ENCODE data around the gene CDH13. TPM values are rescaled to one million over a fixed set of nuclear protein-coding genes. Genes with fewer than 3 reads are reported as not detected.

CDH13 gene
- total RNA-seq, 1 experiment from 2014 or later = 0.80 TPM

DNA sequence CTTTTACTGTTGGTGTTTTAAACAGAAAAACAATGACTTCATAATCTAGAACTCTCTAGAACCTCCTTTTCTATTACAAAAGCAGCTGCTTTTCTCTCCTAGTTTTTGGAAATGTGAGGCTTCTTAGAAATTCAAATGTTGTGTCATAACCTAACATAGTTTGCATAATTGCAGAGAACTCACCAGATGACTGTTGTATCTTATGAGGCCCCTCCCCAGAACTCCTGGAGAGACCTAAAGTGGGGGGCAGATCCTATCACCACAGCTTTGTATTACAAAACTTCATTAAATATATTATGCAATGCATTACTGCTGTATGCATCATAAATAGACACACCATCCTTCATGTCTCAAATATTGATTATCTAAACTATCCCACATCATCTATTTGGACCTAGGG lies 642.3 kb downstream of the CDH13 start:
- Histone ChIP-seq H3K27me3 (ENCODE audit: control insufficient read depth, insufficient read depth, low read length) (no peaks in the 10 kb centered on the region), H3K4me3 (ENCODE audit: insufficient read depth, low read depth, low read length) (no peak overlapping the region), H3K36me3 (replicated peaks; ENCODE audit: control insufficient read depth, insufficient read depth, low read length) (no peaks in the 10 kb centered on the region)
- no peak for DNase-seq

DNA sequence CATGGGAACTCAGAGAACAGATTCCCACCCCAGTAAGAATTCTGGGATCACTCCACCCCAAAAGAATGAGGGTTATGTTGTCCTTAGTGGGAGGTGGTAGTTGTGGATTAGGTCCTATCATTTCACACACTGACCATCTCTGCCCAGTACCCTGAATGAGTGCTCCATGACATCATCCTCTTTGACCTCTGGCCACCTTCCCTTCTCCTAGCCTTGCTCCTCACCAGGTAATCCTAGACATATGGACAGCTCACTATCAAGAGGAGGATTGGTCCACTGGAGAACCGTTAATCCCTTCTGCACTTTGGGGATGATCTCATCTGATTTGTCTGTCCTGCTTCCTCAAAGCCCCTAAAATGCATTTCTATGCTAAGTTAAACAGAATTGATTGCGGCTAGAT lies 642.8 kb downstream of the CDH13 start:
- H3K4me3 ChIP-seq (ENCODE audit: insufficient read depth, low read depth, low read length) = no peak overlapping the region
- DNase-seq = no peak
- no peaks in the 10 kb centered on the region for H3K36me3 ChIP-seq (replicated peaks; ENCODE audit: control insufficient read depth, insufficient read depth, low read length)
- no peaks in the 10 kb centered on the region for H3K27me3 ChIP-seq (ENCODE audit: control insufficient read depth, insufficient read depth, low read length)

DNA sequence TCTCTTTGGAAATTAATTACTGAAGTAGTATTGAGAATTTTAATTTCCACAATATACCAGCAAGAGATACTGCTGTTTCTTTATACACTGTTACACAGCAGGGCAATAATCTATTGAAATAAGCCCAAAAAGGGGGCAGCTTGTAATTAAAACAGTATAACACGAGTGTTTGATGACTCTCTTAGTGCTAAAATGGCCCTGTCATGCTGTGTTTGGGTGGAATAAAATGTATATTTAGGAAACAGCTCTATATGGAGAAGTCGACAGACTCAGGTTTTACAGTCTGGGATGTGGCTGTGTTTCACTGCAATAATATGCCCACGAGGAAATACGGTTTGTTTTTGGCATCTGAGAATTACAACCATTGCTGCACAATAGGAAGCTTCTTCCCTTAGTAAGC lies 643.3 kb downstream of the CDH13 start:
- Histone ChIP-seq H3K4me3 (ENCODE audit: insufficient read depth, low read depth, low read length) (no peak overlapping the region), H3K27me3 (ENCODE audit: control insufficient read depth, insufficient read depth, low read length) (no peaks in the 10 kb centered on the region), H3K36me3 (replicated peaks; ENCODE audit: control insufficient read depth, insufficient read depth, low read length) (no peaks in the 10 kb centered on the region)
- no peak for DNase-seq

DNA sequence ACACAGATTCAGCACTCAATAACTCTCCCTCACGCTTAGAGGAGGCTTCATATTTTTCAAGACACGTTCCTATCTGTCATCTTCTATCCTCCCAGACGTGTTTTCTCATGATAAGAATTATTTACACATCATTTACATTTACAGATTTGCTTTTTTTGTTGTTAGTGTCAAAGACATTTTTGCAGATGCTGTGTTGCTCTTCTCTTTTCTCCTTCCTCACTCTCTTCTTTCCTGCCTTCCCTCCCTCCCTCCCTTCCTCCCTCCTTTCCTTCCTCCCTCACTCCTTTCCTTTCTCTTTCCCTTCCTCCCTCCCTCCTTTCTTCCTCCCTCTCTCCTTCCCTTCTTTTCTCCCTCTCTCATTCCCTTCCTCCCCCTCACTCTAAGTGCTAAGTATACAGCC lies 643.9 kb downstream of the CDH13 start:
- DNase-seq = no peak
- H3K27me3 ChIP-seq (ENCODE audit: control insufficient read depth, insufficient read depth, low read length) = no peaks in the 10 kb centered on the region
- H3K36me3 ChIP-seq (replicated peaks; ENCODE audit: control insufficient read depth, insufficient read depth, low read length) = no peaks in the 10 kb centered on the region
- no peak overlapping the region for H3K4me3 ChIP-seq (ENCODE audit: insufficient read depth, low read depth, low read length)

DNA sequence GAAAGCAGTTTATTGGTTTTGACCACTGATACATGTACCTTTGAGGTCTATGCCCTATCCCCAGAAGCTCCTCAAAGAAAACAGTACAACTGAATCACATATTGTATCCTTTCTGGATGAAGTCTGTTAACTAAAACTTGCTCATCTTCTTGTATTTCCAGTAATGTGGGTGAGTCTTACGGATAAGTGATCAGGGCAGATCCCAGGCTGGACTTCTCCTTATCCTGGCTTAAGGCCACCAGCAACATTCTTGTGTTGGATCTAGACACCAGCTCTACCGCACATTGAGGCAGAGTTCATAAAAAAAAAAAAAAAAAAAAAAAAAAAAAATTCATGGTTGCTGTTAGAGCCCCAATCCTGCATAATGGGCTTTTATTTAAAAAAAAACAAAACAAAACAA lies 644.4 kb downstream of the CDH13 start:
- DNase-seq = no peak
- Histone ChIP-seq H3K36me3 (replicated peaks; ENCODE audit: control insufficient read depth, insufficient read depth, low read length) (no peaks in the 10 kb centered on the region), H3K4me3 (ENCODE audit: insufficient read depth, low read depth, low read length) (no peak overlapping the region), H3K27me3 (ENCODE audit: control insufficient read depth, insufficient read depth, low read length) (no peaks in the 10 kb centered on the region)

DNA sequence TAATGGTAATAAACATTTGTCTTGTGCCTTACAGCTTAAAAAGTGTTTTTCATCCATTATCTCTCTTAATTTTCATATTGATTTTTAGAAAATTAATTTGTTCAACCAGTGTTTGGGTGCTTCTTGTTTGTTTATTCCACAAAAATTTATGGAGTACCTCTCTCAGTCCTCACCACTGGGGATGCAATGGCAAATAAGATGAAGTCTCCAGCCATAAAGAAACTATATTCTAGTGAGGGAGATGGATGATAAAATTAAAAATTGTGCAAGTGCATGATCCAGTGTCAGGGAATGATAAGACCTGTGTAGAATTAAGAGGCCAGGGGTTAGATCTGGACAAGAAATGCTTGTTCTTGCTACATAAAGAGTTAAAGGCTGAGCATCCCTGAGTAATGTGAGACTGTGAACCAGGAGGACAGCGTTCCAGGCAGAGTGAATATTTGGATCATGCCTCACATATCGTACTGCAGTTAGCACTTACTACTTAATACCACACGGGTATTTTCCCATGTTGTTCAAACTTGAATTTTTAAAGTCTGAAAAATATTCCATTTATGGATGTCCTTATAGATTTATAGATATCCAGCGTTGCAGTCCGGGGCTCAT lies 645.3 kb downstream of the CDH13 start:
- H3K27me3 ChIP-seq (ENCODE audit: control insufficient read depth, insufficient read depth, low read length) = no peaks in the 10 kb centered on the region
- no peaks in the 10 kb centered on the region for H3K36me3 ChIP-seq (replicated peaks; ENCODE audit: control insufficient read depth, insufficient read depth, low read length)
- DNase-seq = no peak
- H3K4me3 ChIP-seq (ENCODE audit: insufficient read depth, low read depth, low read length) = no peak overlapping the region

DNA sequence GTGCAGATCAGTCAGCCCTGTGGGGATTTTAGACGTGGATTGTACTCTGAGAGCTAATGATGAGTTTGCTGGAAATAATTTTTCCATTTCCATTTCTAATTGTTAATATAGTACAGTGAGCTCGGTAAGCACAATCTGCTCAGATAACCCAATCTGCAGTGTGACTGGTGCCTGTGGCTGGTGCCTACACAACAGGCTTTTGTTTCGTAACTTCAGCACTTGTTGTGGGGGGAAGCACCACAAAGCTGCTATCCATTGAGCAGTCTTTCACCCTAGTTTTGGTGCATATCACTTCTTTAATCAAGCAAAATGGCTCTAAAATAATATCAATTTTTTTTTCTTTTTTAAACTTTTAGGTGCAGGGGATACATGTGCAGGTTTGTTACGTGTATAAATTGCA lies 646.1 kb downstream of the CDH13 start:
- no peak overlapping the region for H3K4me3 ChIP-seq (ENCODE audit: insufficient read depth, low read depth, low read length)
- no peaks in the 10 kb centered on the region for H3K36me3 ChIP-seq (replicated peaks; ENCODE audit: control insufficient read depth, insufficient read depth, low read length)
- no peak for DNase-seq
- no peaks in the 10 kb centered on the region for H3K27me3 ChIP-seq (ENCODE audit: control insufficient read depth, insufficient read depth, low read length)

DNA sequence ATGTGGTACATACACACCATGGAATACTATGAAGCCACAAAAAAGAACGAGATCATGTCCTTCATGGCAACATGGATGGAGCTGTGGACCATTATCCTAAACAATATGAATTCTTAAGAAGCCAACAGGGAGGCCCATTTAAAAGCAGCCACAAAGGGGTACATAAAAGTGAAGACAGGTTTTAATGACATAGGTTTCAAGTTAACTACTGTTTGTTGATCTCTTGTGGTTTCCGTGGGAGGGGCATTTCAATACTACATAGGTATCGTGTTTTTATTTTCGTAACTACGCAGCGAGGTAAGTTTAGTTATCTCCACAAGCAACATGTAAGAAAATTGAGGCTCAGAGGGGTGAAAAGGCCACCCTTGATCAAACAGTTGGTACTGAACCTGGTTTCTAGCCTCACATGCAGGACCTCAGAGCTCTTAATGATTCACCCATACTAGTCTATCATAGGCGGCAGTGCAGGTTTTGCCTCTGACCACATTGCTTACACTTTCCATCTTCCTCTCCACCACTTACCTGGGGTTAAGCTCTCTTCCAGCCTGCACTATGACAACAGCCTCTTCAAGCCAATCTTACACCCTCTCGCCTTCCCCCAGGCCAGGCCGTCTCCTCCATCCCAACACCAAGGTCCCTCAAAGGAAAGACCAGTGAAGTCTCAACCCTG lies 646.9 kb downstream of the CDH13 start:
- Histone ChIP-seq H3K4me3 (ENCODE audit: insufficient read depth, low read depth, low read length) (no peak overlapping the region), H3K36me3 (replicated peaks; ENCODE audit: control insufficient read depth, insufficient read depth, low read length) (no peaks in the 10 kb centered on the region), H3K27me3 (ENCODE audit: control insufficient read depth, insufficient read depth, low read length) (no peaks in the 10 kb centered on the region)
- DNase-seq = no peak

DNA sequence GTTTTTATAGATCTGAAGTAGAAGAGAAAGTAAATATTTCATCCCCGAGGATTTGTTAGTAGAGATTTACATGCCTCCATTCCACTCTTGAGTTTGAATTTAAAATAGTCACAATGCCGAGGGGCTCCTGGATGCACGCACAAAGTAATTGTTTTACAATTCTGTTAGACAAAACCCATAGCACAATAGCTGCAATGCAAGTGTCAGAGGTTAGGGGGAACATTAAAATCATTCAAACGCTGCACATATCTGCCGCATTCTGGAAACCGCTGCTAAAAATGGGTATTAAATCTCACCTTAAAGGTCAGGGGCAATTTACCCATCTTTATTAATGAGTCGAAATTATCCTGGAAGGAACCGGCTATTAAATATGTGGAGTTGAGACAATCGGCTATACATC lies 652.5 kb downstream of the CDH13 start:
- Histone ChIP-seq H3K36me3 (replicated peaks; ENCODE audit: control insufficient read depth, insufficient read depth, low read length) (no peaks in the 10 kb centered on the region), H3K4me3 (ENCODE audit: insufficient read depth, low read depth, low read length) (no peak overlapping the region), H3K27me3 (ENCODE audit: control insufficient read depth, insufficient read depth, low read length) (no peaks in the 10 kb centered on the region)
- DNase-seq = no peak

DNA sequence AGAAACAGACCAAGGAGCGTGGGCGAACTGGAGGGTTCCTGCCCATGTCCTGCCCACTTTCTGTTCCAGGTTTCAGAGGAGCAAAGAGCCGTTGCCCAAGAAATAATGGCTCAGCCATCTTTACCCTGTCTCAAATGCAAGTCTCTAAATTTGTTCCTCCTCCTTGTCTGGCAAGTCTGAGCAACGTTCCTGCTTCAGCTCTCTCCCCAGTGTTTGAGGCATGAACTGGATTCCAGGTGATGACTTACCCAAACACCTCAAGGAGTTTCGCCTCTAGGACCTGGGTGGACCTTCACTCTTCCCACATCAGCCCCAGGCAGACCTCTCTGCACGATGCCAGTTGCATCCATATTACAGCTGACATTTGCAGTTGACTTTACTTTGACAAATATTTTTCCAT lies 659.2 kb downstream of the CDH13 start:
- H3K4me3 ChIP-seq (ENCODE audit: insufficient read depth, low read depth, low read length) = no peak overlapping the region
- no peaks in the 10 kb centered on the region for H3K27me3 ChIP-seq (ENCODE audit: control insufficient read depth, insufficient read depth, low read length)
- DNase-seq = no peak
- H3K36me3 ChIP-seq (replicated peaks; ENCODE audit: control insufficient read depth, insufficient read depth, low read length) = no peaks in the 10 kb centered on the region

DNA sequence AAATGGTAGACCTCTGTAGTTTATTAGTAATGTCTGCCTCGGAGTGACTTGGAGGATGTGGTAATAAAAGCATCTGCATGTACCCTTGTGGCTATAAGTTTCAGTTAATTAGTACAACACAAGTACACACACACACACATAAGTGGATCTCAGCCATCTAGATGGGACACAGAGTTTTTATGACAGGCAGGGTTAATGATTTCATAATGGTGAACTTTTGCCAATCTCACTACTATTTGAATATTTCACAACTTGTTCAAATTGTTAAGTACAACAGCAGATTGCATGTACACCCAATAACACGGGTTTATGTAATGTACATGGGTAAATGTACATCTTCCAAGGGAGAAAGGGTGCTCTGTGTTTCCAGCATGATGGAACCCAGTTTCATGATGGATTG lies 669.7 kb downstream of the CDH13 start:
- Histone ChIP-seq H3K36me3 (replicated peaks; ENCODE audit: control insufficient read depth, insufficient read depth, low read length) (no peaks in the 10 kb centered on the region), H3K4me3 (ENCODE audit: insufficient read depth, low read depth, low read length) (no peak overlapping the region), H3K27me3 (ENCODE audit: control insufficient read depth, insufficient read depth, low read length) (no peaks in the 10 kb centered on the region)
- no peak for DNase-seq

DNA sequence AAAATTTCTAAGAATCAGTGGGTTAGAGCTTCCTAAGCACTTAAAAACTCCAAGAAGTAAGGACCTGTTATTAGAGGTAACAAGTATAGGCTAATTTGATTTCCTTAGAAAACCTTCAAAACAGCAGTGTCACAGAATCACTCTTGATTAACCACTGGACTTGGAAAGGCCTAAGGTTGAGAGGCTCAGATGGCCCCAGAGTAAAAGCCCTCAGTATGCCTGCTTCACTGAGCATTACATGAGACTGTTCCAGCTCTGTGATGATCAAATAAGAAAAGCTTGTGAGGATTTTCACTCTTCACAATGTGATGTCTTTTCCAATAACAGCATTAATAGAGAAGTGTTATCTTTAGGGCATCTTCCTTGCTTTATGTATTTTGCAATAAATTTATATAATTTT lies 671.8 kb downstream of the CDH13 start:
- H3K27me3 ChIP-seq (ENCODE audit: control insufficient read depth, insufficient read depth, low read length) = no peaks in the 10 kb centered on the region
- DNase-seq = no peak
- H3K36me3 ChIP-seq (replicated peaks; ENCODE audit: control insufficient read depth, insufficient read depth, low read length) = no peaks in the 10 kb centered on the region
- no peak overlapping the region for H3K4me3 ChIP-seq (ENCODE audit: insufficient read depth, low read depth, low read length)

DNA sequence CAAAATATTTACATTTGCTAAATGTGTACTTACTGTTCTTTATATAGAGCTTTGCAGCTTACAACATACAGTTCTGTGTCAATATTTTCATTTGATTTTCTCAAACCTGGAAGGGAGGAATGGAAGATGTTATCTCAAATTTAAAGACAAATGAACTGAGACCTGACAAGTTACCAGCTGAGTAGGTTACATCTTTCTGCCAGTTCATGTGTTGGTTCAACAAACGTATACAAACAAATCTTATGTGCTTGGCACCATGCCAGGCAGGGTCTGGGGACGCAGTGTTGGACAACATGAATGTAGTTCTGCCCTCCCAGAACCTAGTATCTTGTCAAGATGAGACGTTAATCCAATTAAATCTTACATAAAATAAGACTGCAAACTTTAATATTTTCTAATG lies 673.6 kb downstream of the CDH13 start:
- DNase-seq = no peak
- H3K27me3 ChIP-seq (ENCODE audit: control insufficient read depth, insufficient read depth, low read length) = no peaks in the 10 kb centered on the region
- no peaks in the 10 kb centered on the region for H3K36me3 ChIP-seq (replicated peaks; ENCODE audit: control insufficient read depth, insufficient read depth, low read length)
- H3K4me3 ChIP-seq (ENCODE audit: insufficient read depth, low read depth, low read length) = no peak overlapping the region

DNA sequence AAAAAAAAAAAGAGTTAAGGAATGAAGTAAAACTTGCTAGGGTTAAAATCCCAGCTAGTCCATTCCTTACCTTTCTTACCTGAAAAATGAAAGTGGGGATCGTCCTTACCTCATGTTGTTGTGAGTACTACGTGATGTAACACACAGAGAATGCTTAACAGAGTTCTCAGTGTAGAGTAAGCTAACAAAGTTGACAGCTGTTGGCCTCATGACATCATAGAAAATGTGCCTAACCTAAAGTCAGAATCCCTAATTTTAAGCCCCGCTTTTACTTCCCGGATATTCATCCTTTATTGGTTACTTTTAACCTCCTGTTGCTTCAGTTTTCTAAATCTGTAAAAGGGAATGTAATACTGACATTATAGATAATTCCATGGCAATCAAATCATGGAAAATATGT lies 675.2 kb downstream of the CDH13 start:
- Histone ChIP-seq H3K27me3 (ENCODE audit: control insufficient read depth, insufficient read depth, low read length) (no peaks in the 10 kb centered on the region), H3K4me3 (ENCODE audit: insufficient read depth, low read depth, low read length) (no peak overlapping the region), H3K36me3 (replicated peaks; ENCODE audit: control insufficient read depth, insufficient read depth, low read length) (no peaks in the 10 kb centered on the region)
- no peak for DNase-seq

DNA sequence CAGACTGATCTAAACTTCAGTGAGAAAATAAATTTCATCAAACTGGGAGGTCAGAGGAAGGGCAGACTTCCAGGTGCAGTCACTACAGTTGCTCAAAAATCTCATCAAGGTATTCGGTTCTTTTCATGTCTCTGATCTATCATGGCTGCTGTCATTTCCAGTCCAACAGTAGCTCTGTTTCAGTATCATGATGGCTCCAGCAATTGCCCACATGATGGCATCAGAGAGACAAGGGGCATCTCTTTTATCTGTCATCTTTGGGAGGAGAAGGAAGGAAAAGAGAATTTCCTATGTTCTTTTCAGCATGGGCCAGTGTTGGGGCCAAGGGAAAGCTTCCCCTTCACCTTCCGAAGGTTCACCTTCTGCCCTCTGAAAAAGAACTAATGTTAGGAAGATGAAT lies 676.1 kb downstream of the CDH13 start:
- DNase-seq = no peak
- Histone ChIP-seq H3K4me3 (ENCODE audit: insufficient read depth, low read depth, low read length) (no peak overlapping the region), H3K27me3 (ENCODE audit: control insufficient read depth, insufficient read depth, low read length) (no peaks in the 10 kb centered on the region), H3K36me3 (replicated peaks; ENCODE audit: control insufficient read depth, insufficient read depth, low read length) (no peaks in the 10 kb centered on the region)

DNA sequence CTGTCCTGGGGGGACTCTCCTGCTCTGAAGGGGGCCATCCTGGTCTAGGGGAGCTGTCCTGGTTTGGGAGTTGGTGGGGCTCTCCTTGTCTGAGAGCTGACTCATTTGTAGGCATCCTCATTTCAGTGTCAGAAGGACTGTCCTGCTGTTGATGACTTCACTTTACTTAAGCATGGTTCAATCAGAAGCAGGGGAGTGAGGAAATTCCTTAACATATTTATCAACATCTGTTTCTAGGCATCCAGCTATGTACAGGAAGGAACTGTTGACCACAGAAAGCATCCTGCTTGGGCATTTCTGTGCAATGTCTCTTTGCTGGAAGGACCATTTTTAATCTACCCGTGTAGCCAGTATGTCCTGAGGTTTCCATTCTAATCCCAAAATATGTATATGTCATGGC lies 678.3 kb downstream of the CDH13 start:
- Histone ChIP-seq H3K36me3 (replicated peaks; ENCODE audit: control insufficient read depth, insufficient read depth, low read length) (no peaks in the 10 kb centered on the region), H3K27me3 (ENCODE audit: control insufficient read depth, insufficient read depth, low read length) (no peaks in the 10 kb centered on the region), H3K4me3 (ENCODE audit: insufficient read depth, low read depth, low read length) (no peak overlapping the region)
- DNase-seq = no peak
